HepG2 (cell line): ENCODE measurements around the gene RAE1. TPM values are rescaled to one million over a fixed set of nuclear protein-coding genes. Genes with fewer than 3 reads are reported as not detected.

Experiments
- ATAC-seq: fragments of 200-7000 bp; cut with Tn5 transposase; 3 replicates; pipeline ENCODE4 v1.9.1; 2020; ENCODE audit warnings: mild to moderate bottlenecking, moderate library complexity
- BruUV-seq: library from RNA; stranded (reverse); fragments of 400-500 nt; replicated peaks from 2 replicates; lab custom pipeline; 2021; lab: Mats Ljungman, UMichigan
- CTCF ChIA-PET: fragments of 300-600 bp; formaldehyde crosslinking; extraction: SDS; loops from one replicate; lab custom pipeline; 2021; ENCODE audit warnings: low total read pairs, inconsistent platforms, low intra/inter-chr PET ratio; lab: Yijun Ruan, JAX
- POLR2A ChIA-PET: fragments of 350-600 bp; sonication (Branson Sonifier 250); formaldehyde crosslinking; loops from one replicate; lab custom pipeline; 2020; ENCODE audit warnings: antibody characterized with exemption, inconsistent platforms; lab: Yijun Ruan, JAX
- DNase-seq: peaks from one replicate; pipeline ENCODE4 v3.0.0-alpha.2; 2015; ENCODE audit warnings: low spot score
- FAIRE-seq: peaks from 3 replicates; lab custom pipeline; 2011; peaks lifted over from hg19 to GRCh38; lab: Jason Lieb, UNC
- H2AFZ ChIP-seq: one replicate; pipeline ENCODE4 v1.6.1; 2011; ENCODE audit warnings: low read length, inconsistent platforms
- H3K27ac ChIP-seq: fragments of 300-600 bp; 3 replicates; pipeline ENCODE4 v1.8.0; 2011; ENCODE audit warnings: mixed run types, mild to moderate bottlenecking, mixed read lengths, low read length, inconsistent platforms; ENCODE audit not compliant: insufficient read depth; ENCODE audit errors: extremely low read length
- H3K27me3 ChIP-seq, 2 experiments: fragments of 200-600 bp in 1 of 2; 2 replicates in 1 of 2; 3 replicates in 1 of 2; pipeline versions ENCODE4 v1.6.0 to v1.8.0; 2011; ENCODE audit warnings: low read length in 2 of 2, mild to moderate bottlenecking in 2 of 2, moderate library complexity in 2 of 2, inconsistent platforms in 1 of 2; ENCODE audit not compliant: insufficient read depth in 2 of 2, control insufficient read depth in 1 of 2
- H3K36me3 ChIP-seq, 2 experiments: fragments of 200-600 bp in 1 of 2; replicated peaks in 1 of 2; 2 replicates in 1 of 2; 3 replicates in 1 of 2; pipeline versions ENCODE4 v1.5.1 to v1.8.0; 2011; ENCODE audit warnings: low read length in 2 of 2, inconsistent platforms in 1 of 2; ENCODE audit not compliant: insufficient read depth in 2 of 2, control insufficient read depth in 1 of 2
- H3K4me1 ChIP-seq: 2 replicates; pipeline ENCODE4 v1.5.1; 2012; ENCODE audit warnings: low read length, inconsistent platforms; ENCODE audit not compliant: insufficient read depth
- H3K4me2 ChIP-seq: 2 replicates; pipeline ENCODE4 v1.6.0; 2011; ENCODE audit warnings: low read depth, low read length, inconsistent platforms
- H3K4me3 ChIP-seq, 3 experiments: fragments of 200-600 bp in 1 of 3; sonication (generic), shearing (Covaris generic) in 1 of 3; replicated peaks in 1 of 3; 2 replicates each; pipeline ENCODE4 v1.5.1; 2011 to 2016; ENCODE audit warnings: low read length in 3 of 3, inconsistent platforms in 2 of 3, low read depth in 2 of 3, mild to moderate bottlenecking in 2 of 3, control low read depth in 1 of 3, mixed read lengths in 1 of 3; ENCODE audit not compliant: insufficient read depth in 1 of 3
- H3K79me2 ChIP-seq: one replicate; pipeline ENCODE4 v1.6.1; 2011; ENCODE audit warnings: low read length, inconsistent platforms; ENCODE audit not compliant: insufficient read depth
- H3K9ac ChIP-seq: 2 replicates; pipeline ENCODE4 v1.6.0; 2011; ENCODE audit warnings: mild to moderate bottlenecking, low read depth, low read length, inconsistent platforms; ENCODE audit not compliant: insufficient read depth
- H3K9me3 ChIP-seq: 2 replicates; pipeline ENCODE4 v1.5.1; 2012; ENCODE audit warnings: mild to moderate bottlenecking, low read length
- H4K20me1 ChIP-seq: 2 replicates; pipeline ENCODE4 v1.6.0; 2011; ENCODE audit warnings: inconsistent platforms, mild to moderate bottlenecking, low read length, moderate library complexity; ENCODE audit not compliant: insufficient read depth
- ASH2L ChIP-seq: fragments of 300-600, 200-600 bp; sonication (generic); IDR thresholded peaks from 2 replicates; pipeline ENCODE4 v1.7.0; 2017; ENCODE audit warnings: low read depth, mild to moderate bottlenecking, moderate library complexity, mixed read lengths, low read length; ENCODE audit not compliant: insufficient read length
- ATRX ChIP-seq: sonication (generic); formaldehyde crosslinking; IDR thresholded peaks from 2 replicates; pipeline ENCODE4 v1.4.0; 2020; ENCODE audit warnings: missing genetic modification reagents, borderline replicate concordance
- HOXA3 ChIP-seq: sonication (generic); formaldehyde crosslinking; IDR thresholded peaks from 2 replicates; pipeline ENCODE4 v1.5.0; 2020; ENCODE audit warnings: missing genetic modification reagents
- IRX3 ChIP-seq: sonication (generic); formaldehyde crosslinking; IDR thresholded peaks from 2 replicates; pipeline ENCODE4 v1.8.1; 2023; ENCODE audit warnings: mild to moderate bottlenecking, low read depth, missing genetic modification reagents, borderline replicate concordance
- KLF9 ChIP-seq: IDR thresholded peaks from 2 replicates; pipeline ENCODE4 v1.6.1; 2016; ENCODE audit warnings: low read depth
- MYPOP ChIP-seq: sonication (generic); formaldehyde crosslinking; IDR thresholded peaks from 2 replicates; pipeline ENCODE4 v1.8.1; 2023; ENCODE audit warnings: mild to moderate bottlenecking, moderate library complexity, missing genetic modification reagents
- NCOA2 ChIP-seq: sonication (generic); formaldehyde crosslinking; IDR thresholded peaks from 2 replicates; pipeline ENCODE4 v1.8.0; 2022; ENCODE audit warnings: inconsistent platforms
- RORA ChIP-seq: sonication (generic); formaldehyde crosslinking; IDR thresholded peaks from 2 replicates; pipeline ENCODE4 v1.5.0; 2020; ENCODE audit warnings: mild to moderate bottlenecking, missing genetic modification reagents, moderate library complexity
- SKI ChIP-seq: fragments of 450-650 bp; IDR thresholded peaks from one replicate; pipeline ENCODE4 v1.6.1; 2018; ENCODE audit warnings: mild to moderate bottlenecking; ENCODE audit not compliant: partially characterized antibody
- ZBTB38 ChIP-seq: sonication (generic); formaldehyde crosslinking; IDR thresholded peaks from 2 replicates; pipeline ENCODE4 v1.5.1; 2020; ENCODE audit warnings: mild to moderate bottlenecking, missing genetic modification reagents
- ZFP91 ChIP-seq: sonication (generic); formaldehyde crosslinking; IDR thresholded peaks from 2 replicates; pipeline ENCODE4 v1.9.0; 2022; ENCODE audit warnings: missing genetic modification reagents, mild to moderate bottlenecking, borderline replicate concordance
- ZNF101 ChIP-seq: sonication (generic); formaldehyde crosslinking; IDR thresholded peaks from 2 replicates; pipeline ENCODE4 v1.4.0; 2020; ENCODE audit warnings: mild to moderate bottlenecking, low read depth, missing genetic modification reagents, borderline replicate concordance
- ZNF274 ChIP-seq: sonication (generic); formaldehyde crosslinking; IDR thresholded peaks from 2 replicates; pipeline ENCODE4 v1.5.1; 2020; ENCODE audit warnings: mild to moderate bottlenecking, missing genetic modification reagents
- ZNF543 ChIP-seq: sonication (generic); formaldehyde crosslinking; IDR thresholded peaks from 2 replicates; pipeline ENCODE4 v1.4.0; 2020; ENCODE audit warnings: mild to moderate bottlenecking, missing genetic modification reagents
- ZNF709 ChIP-seq: sonication (generic); formaldehyde crosslinking; IDR thresholded peaks from 2 replicates; pipeline ENCODE4 v1.5.0; 2020; ENCODE audit warnings: mild to moderate bottlenecking, missing genetic modification reagents
- ZNF761 ChIP-seq: sonication (generic); formaldehyde crosslinking; conservative IDR thresholded peaks from 2 replicates; pipeline ENCODE4 v1.4.0; 2020; ENCODE audit warnings: mild to moderate bottlenecking, missing genetic modification reagents
- WGBS: methylation state at CpG from one replicate; pipeline ENCODE4 v1.1.6; 2017; ENCODE audit warnings: low lambda C conversion rate; 5-methylcytosine and 5-hydroxymethylcytosine counted together
- in situ Hi-C: cut with HindIII; loops from 2 replicates; pipeline ENCODE4 v1.10.0; 2017; ENCODE audit warnings: low pct_unique_long_range_greater_than_20kb; ENCODE audit not compliant: extremely low pct_ligation_motif_present
- intact Hi-C: fragments of 100-400 bp; cut with micrococcal nuclease; formaldehyde crosslinking; loops from one replicate; pipeline ENCODE4 v1.10.0; 2022; ENCODE audit not compliant: unreplicated experiment
- polyA plus RNA-seq, 8 experiments: library from polyadenylated mRNA; depleted of rRNA in 3 of 8; stranded (reverse) in 7 of 8; unstranded in 1 of 8; fragments of >200 nt; fragmentation: Illumina TruSeq in 4 of 8; extraction: Trizol in 4 of 8; gene quantifications; 2 replicates each; pipeline versions ENCODE4 v1.2.1 to v1.2.3, GENCODE V29; 2011 to 2016; ENCODE audit warnings: low read depth in 4 of 8, missing spikeins in 1 of 8, mixed read lengths in 1 of 8; ENCODE audit not compliant: insufficient read depth in 1 of 8
- total RNA-seq, 5 experiments: library from RNA; depleted of rRNA; stranded (reverse); fragments of >200 nt; fragmentation: Illumina TruSeq; extraction: Trizol; gene quantifications; 2 replicates each; pipeline ENCODE4 v1.2.3, GENCODE V29; 2016; ENCODE audit warnings: low read depth in 1 of 5

RAE1 gene
- total and polyA plus RNA-seq, 2 of the 13 experiments (the other 11 are each of a cell fraction or from before 2014, with no cell fraction given) = 36.1 to 72.9 TPM

DNA sequence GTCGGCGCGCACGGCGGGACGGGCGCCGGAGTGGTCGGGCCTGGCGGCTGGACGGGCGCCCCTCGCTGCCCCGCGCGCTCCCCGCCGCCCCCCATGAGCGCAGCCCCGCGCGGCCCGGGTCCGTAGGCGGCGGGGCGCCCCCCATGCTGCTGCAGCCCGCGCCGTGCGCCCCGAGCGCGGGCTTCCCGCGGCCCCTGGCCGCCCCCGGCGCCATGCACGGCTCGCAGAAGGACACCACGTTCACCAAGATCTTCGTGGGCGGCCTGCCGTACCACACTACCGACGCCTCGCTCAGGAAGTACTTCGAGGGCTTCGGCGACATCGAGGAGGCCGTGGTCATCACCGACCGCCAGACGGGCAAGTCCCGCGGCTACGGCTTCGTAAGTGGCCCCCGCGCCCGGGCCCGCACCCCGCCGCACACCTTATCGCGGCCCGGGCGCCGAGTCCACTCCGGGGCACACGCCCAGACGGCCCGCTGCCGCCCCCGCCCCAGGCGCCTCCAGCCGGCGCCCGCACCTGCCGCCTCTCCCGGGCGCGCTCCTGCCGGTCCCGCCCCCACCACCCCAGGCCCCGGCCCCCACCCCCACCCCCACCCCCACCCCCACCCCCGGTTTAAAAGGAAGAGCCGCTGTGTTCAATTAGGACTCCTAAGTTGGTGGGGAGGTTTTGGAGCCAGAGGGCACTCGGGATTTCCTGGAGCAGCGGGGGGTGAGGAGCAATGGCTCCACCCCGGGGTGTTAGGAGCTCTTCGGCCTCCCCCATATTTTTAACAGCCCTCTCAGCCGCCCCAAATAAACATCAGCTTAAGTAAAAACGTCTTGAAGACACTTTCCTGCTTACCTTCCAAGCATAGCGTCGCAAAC, 40.6 kb downstream of the RAE1 start (continued):
- peak; percentile 11 for TF ChIP-seq SKI
- TF ChIP-seq KLF9 (CRISPR knock-in tag) = no peak
- TF ChIP-seq NCOA2 (CRISPR knock-in tag) = no peak
- TF ChIP-seq ASH2L = peak; percentile 27
- TF ChIP-seq ZNF709 = 0 out of 2 replicates have a peak, but pooled peaks have one; percentile 33
- TF ChIP-seq ZNF101 (CRISPR knock-in tag) = no peak
- TF ChIP-seq HOXA3 = no peak; the same call in 1 of the 2 replicates
- TF ChIP-seq ZNF543 (CRISPR knock-in tag) = peak; percentile 5; the same call in 1 of the 2 replicates

GRCh38 chr20:57392512-57393271, 41.6 kb downstream of the RAE1 start:
- Histone ChIP-seq H3K27ac (no peak overlapping the region), H3K4me1 (peaks cover 37% of the 10 kb centered on the region), H2AFZ (no peak overlapping the region), H3K36me3 (peaks cover 7 to 40% of the 10 kb centered on the region in 2 experiments), H4K20me1 (no peaks in the 10 kb centered on the region; the same call in 1 of the 2 replicates), H3K9ac (peak overlapping the region; percentile 72), H3K79me2 (peaks cover 12% of the 10 kb centered on the region), H3K4me3 (peak overlapping the region; percentile 76 to 97 (median 96); a peak in 5 of 6 replicates), H3K4me2 (peak overlapping the region; percentile 95), H3K27me3 (no peaks in the 10 kb centered on the region), H3K9me3 (no peaks in the 10 kb centered on the region)
- in situ Hi-C loops = loop anchor here (25.0 kb wide), 1 partner anchor 820 kb away; no protein-coding TSS in a partner anchor
- intact Hi-C loops = no loop called here
- ChIA-PET CTCF (no interaction called here), POLR2A (interaction anchor here (0.8 to 1.6 kb wide), 4 partner anchors 11 to 194 kb away, joined by 3 to 9 read pairs (median 3); no protein-coding TSS in a partner anchor)
- ATAC-seq (no peak), FAIRE-seq (no peak), DNase-seq (no peak)
- WGBS = 91% methylated on average over 24 of the region's 33 CpGs
- BruUV-seq = no TSS peak
- no peak for TF ChIP-seq RORA (CRISPR knock-in tag)
- TF ChIP-seq ZBTB38 = 0 out of 2 replicates have a peak, but pooled peaks have one; percentile 0
- TF ChIP-seq ZFP91 (CRISPR knock-in tag) = 0 out of 2 replicates have a peak, but pooled peaks have one; percentile 41
- TF ChIP-seq MYPOP (CRISPR knock-in tag) = peak; percentile 66; the same call in 1 of the 2 replicates
- TF ChIP-seq ATRX (CRISPR knock-in tag) = no peak
- peak; percentile 25; the same call in 1 of the 2 replicates for TF ChIP-seq ZNF274 (CRISPR knock-in tag)
- no peak for TF ChIP-seq IRX3 (CRISPR knock-in tag)
- no peak for TF ChIP-seq ZNF761
